ENCODE results near the gene SRSF6.
"Not testable (repeated sequence)": the region's sequence is repeated elsewhere in the genome, so short reads cannot be mapped to it uniquely, and the experiment has no call there.

The SRSF6 gene

DNA sequence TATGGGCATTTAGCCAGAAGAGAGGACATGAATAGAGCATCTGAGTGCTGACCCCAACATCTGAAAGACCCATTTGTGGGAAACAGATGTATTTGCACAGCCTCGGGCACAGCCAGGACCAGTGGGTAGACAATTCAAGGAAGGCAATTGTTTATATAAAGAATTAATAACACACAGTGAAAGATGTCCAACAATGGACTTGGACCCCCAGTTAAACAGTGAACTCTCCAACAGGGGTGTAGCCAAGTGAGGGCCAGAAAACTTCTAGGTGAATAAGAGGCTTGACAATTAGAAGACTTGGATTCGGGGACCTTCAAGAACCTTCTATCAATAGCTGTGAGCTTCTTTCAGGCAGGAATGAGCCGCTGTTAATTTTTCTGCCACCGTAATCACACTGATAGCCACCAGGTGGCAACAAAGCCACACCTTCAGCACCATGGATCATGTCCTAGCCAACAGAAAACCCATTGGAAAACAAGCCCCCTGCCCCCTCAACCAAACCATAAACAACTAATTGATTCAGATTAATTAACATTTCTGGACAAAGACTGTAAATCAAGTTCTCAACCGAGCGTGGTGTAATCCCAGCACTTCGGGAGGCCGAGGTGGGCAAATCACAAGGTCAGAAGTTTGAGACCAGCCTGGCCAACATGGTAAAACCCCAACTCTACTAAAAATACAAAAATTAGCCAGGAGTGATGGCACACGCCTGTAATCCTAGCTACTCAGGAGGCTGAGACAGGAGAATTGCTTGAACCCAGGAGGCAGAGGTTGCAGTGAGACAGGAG, 8.8 kb upstream of the SRSF6 start:
- peak in 1 of 2 donors; percentile 10 for DNase-seq (ENCODE audit: low read depth in 2 of 2)

GRCh38 chr20:43450841-43451799, 6.6 kb upstream of the SRSF6 start:
- DNase-seq (ENCODE audit: low read depth in 2 of 2), result no peak

DNA sequence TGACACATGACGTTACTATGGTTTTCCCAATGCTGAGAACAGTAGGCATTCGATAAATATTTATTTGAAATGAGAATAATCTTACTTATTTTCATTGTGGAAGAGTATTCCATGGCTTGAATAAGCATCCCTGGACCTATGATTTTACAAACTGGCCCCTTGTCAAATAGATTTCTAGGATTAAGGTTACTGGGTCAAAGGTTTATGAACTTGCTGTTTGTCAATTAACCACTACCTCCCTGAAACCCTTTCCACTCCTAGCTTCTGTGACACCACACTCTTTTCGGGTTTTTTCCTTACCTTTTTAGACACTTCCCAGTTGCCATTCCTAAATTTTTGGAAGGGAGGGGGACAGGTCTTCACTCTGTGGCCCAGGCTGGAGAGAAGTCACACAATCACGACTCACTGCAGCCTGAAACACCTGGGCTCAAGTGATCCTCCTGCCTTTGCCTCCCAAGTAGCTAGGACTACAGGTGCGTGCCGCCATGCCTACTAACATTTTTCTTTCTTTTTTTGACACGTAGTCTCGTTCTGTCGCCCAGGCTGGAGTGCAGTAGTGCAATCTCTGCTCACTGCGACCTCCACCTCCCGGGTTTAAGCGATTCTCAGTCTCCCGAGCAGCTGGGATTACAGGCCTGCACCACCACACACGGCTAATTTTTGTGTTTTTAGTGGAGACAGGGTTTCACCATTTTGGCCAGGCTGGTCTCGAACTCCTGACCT, 5.1 kb upstream of the SRSF6 start:
- no peak for DNase-seq (ENCODE audit: low read depth in 2 of 2)

DNA sequence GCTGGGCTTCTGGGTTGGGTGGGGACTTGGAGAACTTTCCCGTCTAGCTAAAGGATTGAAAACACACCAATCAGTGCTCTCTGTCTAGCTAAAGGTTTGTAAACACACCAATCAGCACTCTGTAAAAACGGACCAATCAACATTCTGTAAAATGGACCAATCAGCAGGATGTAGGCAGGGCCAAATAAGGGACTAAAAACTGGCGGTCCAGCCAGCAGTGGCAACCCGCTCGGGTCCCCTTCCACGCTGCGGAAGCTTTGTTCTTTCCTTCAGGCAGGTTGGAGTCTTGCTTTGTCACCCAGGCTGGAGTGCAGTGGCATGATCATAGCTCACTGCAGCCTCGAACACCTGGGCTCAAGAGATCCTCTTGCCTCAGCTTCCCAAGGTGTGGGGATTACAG, 1.4 kb upstream of the SRSF6 start:
- DNase-seq (ENCODE audit: low read depth in 2 of 2), result not testable (repeated sequence)

- peak; percentile 67 to 73 for DNase-seq (ENCODE audit: low read depth in 2 of 2)
Observed at GRCh38 chr20:43456809-43457639, 672 bp upstream of the SRSF6 start.

- no peak for DNase-seq (ENCODE audit: low read depth in 2 of 2)
Observed at GRCh38 chr20:43458422-43458924, 777 bp downstream of the SRSF6 start.

- no peak for DNase-seq (ENCODE audit: low read depth in 2 of 2)
Observed at GRCh38 chr20:43459022-43459942, 1.6 kb downstream of the SRSF6 start.

DNA sequence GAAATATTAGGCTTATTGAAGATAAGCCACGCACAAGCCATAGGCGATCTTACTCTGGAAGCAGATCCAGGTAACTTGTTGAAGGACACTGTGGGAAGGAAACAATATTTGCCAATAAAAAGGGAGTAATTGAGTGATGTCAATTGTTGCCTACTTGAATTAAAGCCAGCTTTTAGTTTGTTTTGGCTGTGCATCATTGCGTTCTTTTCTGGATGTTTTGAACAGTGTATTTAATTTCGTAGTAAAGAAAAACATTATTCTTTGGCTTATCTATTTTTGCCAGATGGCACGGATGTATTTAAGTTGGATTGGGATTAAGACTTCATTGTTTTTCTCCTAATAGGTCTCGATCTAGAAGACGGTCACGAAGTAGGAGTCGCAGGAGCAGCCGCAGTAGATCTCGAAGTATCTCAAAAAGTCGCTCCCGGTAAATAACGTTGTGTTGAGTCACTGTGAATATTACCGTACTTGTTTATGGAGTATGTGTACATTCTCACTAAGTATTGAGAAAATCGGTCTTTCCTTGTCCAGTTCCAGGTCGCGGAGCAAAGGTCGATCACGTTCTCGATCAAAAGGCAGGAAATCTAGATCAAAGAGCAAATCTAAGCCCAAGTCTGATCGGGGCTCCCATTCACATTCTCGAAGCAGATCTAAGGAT, 2.6 kb downstream of the SRSF6 start:
- no peak for DNase-seq (ENCODE audit: low read depth in 2 of 2)

GRCh38 chr20:43460830-43461200, 3.1 kb downstream of the SRSF6 start:
- DNase-seq (ENCODE audit: low read depth in 2 of 2), result no peak

- no peak for DNase-seq (ENCODE audit: low read depth in 2 of 2)
Observed at GRCh38 chr20:43461894-43462659, 4.4 kb downstream of the SRSF6 start.

- DNase-seq (ENCODE audit: low read depth in 2 of 2), result no peak
Observed at GRCh38 chr20:43462660-43463526, 5.2 kb downstream of the SRSF6 start.

GRCh38 chr20:43463527-43464218, 6.0 kb downstream of the SRSF6 start:
- no peak for DNase-seq (ENCODE audit: low read depth in 2 of 2)

- no peak for DNase-seq (ENCODE audit: low read depth in 2 of 2)
Observed at GRCh38 chr20:43464219-43464790, 6.6 kb downstream of the SRSF6 start.

- no peak for DNase-seq (ENCODE audit: low read depth in 2 of 2)
Observed at GRCh38 chr20:43465625-43465943, 7.9 kb downstream of the SRSF6 start.

GRCh38 chr20:43467589-43467988, 9.9 kb downstream of the SRSF6 start:
- no peak for DNase-seq (ENCODE audit: low read depth in 2 of 2)

GRCh38 chr20:43472671-43473380, 15.1 kb downstream of the SRSF6 start:
- no peak for DNase-seq (ENCODE audit: low read depth in 2 of 2)
